Measurements from ENCODE around the gene CITED2. TPM values are rescaled to one million over a fixed set of nuclear protein-coding genes. Genes with fewer than 3 reads are reported as not detected.

CITED2 gene
- total RNA-seq, 1 donor from 2014 or later: 105 TPM

DNA sequence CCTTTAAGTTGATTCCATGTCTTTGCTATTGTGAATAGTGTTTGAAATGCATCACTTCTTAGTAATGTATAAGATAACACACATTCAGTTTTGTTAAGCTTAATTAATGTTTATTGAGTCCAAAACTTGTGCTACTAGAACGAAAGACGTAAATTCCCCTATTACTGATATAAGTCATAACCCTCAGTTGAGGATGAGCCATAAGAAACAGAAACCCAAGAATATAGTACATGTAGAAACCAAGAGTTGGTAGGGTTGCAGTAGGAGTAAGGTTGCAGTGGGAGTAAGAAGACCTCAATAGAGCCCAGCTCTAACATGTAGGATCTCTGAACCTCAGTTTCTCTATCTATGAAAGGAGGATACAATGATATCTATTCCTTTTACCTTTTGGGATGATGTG is 19.3 kb downstream of the CITED2 start:
- H3K4me3 ChIP-seq: no peak overlapping the region
- intact Hi-C loops (cut with micrococcal nuclease): no loop called here
- TF ChIP-seq, protein P1, sequence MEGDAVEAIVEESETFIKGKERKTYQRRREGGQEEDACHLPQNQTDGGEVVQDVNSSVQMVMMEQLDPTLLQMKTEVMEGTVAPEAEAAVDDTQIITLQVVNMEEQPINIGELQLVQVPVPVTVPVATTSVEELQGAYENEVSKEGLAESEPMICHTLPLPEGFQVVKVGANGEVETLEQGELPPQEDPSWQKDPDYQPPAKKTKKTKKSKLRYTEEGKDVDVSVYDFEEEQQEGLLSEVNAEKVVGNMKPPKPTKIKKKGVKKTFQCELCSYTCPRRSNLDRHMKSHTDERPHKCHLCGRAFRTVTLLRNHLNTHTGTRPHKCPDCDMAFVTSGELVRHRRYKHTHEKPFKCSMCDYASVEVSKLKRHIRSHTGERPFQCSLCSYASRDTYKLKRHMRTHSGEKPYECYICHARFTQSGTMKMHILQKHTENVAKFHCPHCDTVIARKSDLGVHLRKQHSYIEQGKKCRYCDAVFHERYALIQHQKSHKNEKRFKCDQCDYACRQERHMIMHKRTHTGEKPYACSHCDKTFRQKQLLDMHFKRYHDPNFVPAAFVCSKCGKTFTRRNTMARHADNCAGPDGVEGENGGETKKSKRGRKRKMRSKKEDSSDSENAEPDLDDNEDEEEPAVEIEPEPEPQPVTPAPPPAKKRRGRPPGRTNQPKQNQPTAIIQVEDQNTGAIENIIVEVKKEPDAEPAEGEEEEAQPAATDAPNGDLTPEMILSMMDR (IDR thresholded peaks at IDR 0.05; ENCODE audit: borderline replicate concordance): no peak

DNA sequence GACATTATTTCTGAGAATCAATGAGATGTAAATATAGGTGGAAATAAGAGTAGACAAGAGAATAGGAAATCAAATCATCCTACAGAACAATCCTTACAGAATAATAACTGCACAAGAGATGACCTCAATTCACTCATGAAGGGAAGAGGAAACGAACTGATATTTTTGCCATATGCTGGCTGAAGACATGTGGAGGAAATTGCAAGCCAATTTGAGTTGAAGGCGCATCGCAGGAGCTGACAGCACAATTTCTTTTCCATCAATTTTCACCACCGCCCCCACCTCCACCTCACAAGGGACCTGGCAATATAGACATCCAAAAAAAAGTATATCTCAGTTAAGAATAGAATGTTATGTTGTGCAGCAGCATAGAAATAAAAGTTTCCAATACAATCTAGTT is 20.3 kb downstream of the CITED2 start:
- DNase-seq: no peak
- Histone ChIP-seq H3K4me3 (no peak overlapping the region), H3K4me1 (peaks cover 12% of the 10 kb centered on the region), H3K9me3 (replicated peaks) (no peaks in the 10 kb centered on the region), H3K27ac (replicated peaks) (no peak overlapping the region), H3K27me3 (ENCODE audit: low read depth) (no peaks in the 10 kb centered on the region), H3K36me3 (no peaks in the 10 kb centered on the region)
- intact Hi-C loops (cut with micrococcal nuclease): no loop called here
- TF ChIP-seq, protein P1 (IDR thresholded peaks at IDR 0.05; ENCODE audit: borderline replicate concordance): no peak

More for the DNA sequence above, 19.3 kb downstream of the CITED2 start:
- Histone ChIP-seq H3K36me3 (no peaks in the 10 kb centered on the region), H3K27ac (replicated peaks) (no peak overlapping the region), H3K9me3 (replicated peaks) (no peaks in the 10 kb centered on the region), H3K27me3 (ENCODE audit: low read depth) (no peaks in the 10 kb centered on the region), H3K4me1 (peaks cover 12% of the 10 kb centered on the region)
- DNase-seq: no peak

DNA sequence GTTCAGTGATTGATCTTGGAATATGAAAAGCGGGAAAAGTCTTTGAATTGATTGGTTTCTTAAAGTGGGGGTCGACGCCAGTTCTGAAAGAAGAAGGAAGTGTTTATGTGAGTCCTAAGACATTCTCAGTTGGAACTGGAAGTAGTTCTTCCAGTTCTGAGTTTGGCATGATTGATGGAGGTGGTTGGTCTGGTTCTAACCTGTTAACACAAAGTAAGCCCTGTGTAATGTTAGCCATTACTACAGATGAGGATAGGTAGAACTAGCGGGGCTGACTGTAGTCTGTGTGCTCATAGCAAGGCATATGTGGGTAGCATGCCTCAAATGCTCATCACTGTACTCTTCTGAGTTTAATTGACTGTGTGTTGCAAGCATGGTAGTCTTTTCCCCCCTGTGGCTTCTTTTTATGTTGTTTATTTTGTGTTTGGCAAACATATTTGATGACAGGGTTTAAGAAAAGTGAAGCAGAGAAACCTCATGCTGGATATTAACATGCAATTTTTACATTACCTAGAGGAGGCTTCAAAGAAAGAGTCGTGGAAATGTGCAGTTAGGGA is 24.9 kb downstream of the CITED2 start:
- intact Hi-C loops (cut with micrococcal nuclease): no loop called here

DNA sequence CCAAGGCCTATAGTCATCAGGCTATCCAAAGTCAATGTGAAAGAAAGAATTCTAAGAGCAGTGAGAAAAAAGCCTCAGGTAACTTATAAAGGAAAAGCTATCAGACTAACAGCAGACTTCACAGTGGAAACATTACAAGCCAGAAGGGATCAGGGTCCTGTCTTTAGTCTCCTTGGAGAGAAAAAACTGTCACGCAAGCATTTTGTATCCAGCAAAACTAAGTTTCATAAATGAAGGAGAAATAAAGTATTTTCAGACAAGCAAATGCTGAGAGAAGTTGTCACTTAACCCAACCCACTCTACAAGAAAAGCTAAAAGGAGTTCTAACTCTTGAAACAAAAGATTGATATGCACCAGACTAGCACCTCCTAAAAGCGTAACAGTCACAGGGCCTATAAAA is 28.1 kb downstream of the CITED2 start:
- no peaks in the 10 kb centered on the region for H3K4me1 ChIP-seq

More for the DNA sequence above, 24.9 kb downstream of the CITED2 start:
- no peaks in the 10 kb centered on the region for H3K9me3 ChIP-seq (replicated peaks)
- no peaks in the 10 kb centered on the region for H3K27me3 ChIP-seq (ENCODE audit: low read depth)
- no peak overlapping the region for H3K27ac ChIP-seq (replicated peaks)
- H3K4me3 ChIP-seq: no peak overlapping the region
- no peak for DNase-seq
- peaks cover 12% of the 10 kb centered on the region for H3K4me1 ChIP-seq
- TF ChIP-seq, protein P1 (IDR thresholded peaks at IDR 0.05; ENCODE audit: borderline replicate concordance): no peak
- H3K36me3 ChIP-seq: no peaks in the 10 kb centered on the region

DNA sequence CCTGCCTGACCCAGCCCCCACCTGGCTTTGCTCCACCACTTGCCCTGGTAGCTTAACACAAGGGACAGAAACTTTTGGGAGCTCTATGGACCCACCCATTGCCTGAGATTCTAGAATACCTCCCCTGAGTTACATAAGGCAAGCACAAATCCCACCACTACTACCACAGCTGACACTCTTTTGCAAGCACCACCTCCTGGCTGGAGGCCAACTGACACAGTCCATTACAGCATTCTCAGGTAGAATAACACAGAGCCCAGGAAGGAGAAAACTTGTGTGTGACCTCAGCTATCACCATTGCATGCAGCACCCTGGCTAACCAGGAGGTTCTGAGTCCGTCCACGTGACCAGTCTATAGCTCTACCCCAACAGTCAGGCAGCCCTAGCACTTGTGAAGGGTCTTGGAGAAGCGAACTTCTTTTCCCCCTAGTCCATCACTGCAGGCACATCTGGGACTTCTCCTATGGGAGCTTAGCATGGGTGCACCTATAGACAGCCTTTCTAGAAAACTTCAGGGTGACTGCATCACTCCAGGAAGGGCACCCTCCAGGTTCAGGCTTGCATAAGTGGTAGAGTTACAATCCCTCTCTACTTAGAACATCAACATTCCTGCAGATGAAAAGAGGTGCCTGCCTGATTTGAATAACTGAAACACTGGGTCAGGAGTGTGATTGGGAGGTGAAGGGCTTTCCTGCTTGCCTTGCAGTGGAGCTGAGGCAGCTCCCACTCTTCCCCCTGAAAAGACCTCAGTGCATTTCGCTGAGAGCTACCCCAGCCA is 30.1 kb downstream of the CITED2 start:
- TF ChIP-seq, protein P1 (IDR thresholded peaks at IDR 0.05; ENCODE audit: borderline replicate concordance): no peak
- Histone ChIP-seq H3K4me1 (no peaks in the 10 kb centered on the region), H3K9me3 (replicated peaks) (no peaks in the 10 kb centered on the region), H3K27me3 (ENCODE audit: low read depth) (no peaks in the 10 kb centered on the region), H3K27ac (replicated peaks) (no peak overlapping the region), H3K4me3 (no peak overlapping the region), H3K36me3 (no peaks in the 10 kb centered on the region)
- intact Hi-C loops (cut with micrococcal nuclease): no loop called here
- DNase-seq: no peak

More for the DNA sequence above, 28.1 kb downstream of the CITED2 start:
- TF ChIP-seq, protein P1 (IDR thresholded peaks at IDR 0.05; ENCODE audit: borderline replicate concordance): no peak
- Histone ChIP-seq H3K36me3 (no peaks in the 10 kb centered on the region), H3K27me3 (ENCODE audit: low read depth) (no peaks in the 10 kb centered on the region), H3K4me3 (no peak overlapping the region), H3K9me3 (replicated peaks) (no peaks in the 10 kb centered on the region), H3K27ac (replicated peaks) (no peak overlapping the region)
- intact Hi-C loops (cut with micrococcal nuclease): no loop called here
- DNase-seq: no peak
